ENCODE data around the gene SNTB2.
A peak's percentile ranks its signal among the peaks of the same experiment; 100 is the strongest.

Gene SNTB2

DNA sequence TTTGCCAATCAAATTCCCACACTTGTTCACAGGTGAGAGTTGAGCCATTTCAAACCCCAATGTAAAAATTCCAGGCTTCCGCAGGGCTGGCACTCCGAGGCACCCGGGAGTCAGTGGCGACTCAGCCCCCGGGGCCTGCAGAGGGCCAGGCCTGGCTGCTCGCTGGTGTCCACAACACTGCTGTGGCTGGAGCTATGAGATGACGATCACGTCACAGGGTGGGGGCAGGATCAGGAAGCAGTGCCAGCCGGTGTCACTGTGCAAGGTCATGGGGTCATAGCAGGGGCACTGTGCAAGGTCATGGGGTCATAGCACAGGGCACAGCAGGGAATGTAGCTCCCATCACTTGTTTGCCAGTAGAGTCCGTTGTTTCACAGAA is 131.9 kb downstream of the SNTB2 start:
- no peak for DNase-seq (ENCODE audit: low read depth in 2 of 2)

DNA sequence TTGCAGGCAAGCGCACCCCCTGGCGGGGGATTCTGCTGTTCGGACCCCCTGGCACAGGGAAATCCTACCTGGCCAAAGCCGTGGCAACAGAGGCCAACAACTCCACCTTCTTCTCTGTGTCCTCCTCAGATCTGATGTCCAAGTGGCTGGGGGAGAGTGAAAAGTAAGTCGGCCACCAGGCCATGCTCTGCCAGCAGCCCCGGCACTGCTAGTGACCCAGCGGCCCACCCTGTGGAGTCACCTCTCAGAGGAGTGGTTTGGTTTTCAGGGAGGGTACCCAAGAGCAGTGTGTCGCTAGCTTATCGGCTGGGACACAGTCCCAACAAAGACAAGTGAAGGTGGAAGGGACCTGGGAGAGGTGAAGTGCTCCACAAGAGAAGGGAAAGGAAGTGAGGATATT is 132.4 kb downstream of the SNTB2 start:
- DNase-seq (ENCODE audit: low read depth in 2 of 2) = no peak

DNA sequence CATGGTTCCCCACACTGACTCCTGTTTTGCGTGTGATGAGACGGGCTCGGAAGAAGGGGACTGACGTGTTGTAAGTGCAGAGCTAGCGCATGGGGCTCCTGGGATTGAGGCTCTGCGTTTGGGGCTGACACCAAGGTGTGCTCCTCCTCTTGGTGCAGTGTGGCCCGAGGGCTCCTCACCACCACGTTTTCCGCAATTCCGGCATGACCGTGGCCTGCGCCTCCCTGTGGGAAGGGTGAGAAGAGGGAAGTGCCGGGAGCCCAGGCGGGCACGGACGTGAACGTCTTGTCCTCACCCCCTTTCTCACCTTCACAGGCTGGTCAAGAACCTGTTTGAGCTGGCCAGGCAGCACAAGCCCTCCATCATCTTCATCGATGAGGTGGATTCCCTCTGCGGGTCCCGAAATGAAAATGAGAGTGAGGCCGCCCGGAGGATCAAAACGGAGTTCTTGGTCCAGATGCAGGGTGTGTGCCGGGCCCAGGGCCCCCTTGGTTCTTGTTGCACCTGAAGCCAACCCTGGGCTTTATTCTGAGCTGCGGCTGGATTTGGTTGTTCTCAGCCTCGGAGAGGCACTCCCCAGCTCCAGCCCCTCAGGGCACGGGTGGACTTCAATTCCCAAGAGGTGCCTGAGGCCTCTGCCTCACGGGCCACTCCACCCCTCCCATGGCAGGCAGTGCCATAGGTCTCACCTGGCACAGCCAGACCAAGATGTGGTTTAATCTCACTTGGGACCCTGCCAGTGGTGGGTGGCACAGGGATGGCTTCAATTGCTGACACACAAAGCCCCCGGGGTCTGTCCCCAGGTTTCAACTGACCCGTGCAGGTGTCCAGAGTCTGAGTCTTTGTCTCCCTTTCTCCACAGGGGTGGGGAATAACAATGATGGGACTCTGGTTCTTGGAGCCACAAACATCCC is 133.1 kb downstream of the SNTB2 start:
- no peak for DNase-seq (ENCODE audit: low read depth in 2 of 2)

DNA sequence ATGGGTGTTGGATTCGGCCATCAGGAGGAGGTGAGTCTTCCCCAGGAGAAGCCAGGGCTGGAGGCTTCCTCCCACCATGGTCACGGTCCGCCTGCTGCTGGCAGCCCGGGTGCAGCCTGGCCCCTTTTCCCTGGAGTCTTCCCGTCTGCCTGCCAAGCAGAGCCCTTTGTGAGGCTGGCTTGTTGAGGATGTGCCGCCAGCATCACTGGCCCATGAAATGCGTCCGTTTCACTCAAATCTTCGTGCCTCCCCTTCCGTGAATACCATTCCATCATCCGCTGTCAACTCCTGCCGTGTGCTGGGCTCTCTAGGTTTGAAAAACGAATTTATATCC is 133.7 kb downstream of the SNTB2 start:
- no peak for DNase-seq (ENCODE audit: low read depth in 2 of 2)

DNA sequence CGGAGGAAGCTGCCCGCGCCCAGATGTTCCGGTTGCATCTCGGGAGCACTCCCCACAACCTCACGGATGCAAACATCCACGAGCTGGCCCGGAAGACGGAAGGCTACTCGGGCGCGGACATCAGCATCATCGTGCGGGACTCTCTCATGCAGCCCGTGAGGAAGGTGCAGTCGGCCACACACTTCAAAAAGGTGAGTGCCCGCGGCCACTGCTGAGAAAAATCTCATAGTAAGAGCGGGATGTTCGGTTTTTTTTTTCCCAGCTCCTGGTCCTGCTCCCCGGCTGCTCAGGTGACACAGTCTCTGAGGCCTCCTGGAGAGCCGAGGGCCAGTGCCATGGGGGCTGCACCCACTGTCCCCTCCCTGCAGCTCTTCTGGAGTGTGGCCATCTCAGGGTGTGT is 134.1 kb downstream of the SNTB2 start:
- no peak for DNase-seq (ENCODE audit: low read depth in 2 of 2)

DNA sequence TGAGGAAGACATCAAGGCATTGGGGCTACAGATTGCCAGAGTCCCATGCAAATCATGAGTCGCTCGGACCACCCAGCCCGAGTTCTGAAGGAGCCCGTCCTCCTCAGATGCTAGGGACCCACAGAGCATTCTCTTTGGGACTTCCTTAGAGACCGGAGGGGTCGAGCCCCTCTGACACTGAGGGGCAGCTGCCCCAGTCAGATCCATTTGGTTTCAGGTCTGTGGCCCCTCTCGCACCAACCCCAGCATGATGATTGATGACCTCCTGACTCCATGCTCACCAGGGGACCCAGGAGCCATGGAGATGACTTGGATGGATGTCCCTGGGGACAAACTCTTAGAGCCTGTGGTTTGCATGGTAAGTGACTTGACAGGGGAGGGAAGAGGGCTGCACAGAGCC is 135.4 kb downstream of the SNTB2 start:
- no peak for DNase-seq (ENCODE audit: low read depth in 2 of 2)

DNA sequence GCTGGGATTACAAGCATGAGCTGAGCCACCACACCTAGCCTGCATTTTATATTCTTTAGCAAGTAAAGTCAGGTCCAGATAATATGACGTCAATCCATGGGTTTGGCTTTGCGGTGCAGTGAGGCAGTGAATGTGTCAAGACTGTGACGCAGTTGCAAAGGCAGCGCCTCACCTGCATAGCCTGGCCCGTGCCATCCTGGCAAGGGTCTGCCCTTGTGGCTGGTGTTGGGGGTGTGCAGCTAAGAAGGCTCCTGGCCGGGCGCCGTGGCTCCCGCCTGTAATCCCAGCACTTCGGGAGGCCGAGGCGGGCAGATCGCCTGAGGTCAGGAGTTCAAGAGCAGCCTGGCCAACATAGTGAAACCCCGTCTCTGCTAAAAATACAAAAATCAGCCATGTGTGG is 136.5 kb downstream of the SNTB2 start:
- no peak for DNase-seq (ENCODE audit: low read depth in 2 of 2)

DNA sequence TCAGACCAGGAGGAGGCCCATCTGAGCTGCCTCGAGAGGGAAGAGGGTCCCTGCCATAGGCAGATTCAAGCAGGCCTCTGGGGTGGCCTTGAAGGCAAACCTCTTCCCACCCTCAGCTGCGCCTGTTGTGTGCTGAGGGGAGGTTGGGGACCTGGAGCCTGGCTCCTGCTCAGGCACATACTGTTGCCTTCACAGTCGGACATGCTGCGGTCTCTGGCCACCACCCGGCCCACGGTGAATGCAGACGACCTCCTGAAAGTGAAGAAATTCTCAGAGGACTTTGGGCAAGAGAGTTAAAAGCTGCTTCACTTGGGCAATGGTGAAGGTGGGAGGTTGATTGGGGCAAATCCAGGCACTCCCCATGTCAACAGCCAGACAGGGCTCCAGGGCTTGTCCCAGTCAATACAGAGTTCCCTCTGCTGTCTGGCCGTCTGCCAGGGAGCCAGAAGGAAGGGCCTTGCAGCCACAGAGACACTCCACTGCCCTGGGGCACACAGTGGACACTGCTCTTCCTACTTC is 137.1 kb downstream of the SNTB2 start:
- DNase-seq (ENCODE audit: low read depth in 2 of 2) = no peak

DNA sequence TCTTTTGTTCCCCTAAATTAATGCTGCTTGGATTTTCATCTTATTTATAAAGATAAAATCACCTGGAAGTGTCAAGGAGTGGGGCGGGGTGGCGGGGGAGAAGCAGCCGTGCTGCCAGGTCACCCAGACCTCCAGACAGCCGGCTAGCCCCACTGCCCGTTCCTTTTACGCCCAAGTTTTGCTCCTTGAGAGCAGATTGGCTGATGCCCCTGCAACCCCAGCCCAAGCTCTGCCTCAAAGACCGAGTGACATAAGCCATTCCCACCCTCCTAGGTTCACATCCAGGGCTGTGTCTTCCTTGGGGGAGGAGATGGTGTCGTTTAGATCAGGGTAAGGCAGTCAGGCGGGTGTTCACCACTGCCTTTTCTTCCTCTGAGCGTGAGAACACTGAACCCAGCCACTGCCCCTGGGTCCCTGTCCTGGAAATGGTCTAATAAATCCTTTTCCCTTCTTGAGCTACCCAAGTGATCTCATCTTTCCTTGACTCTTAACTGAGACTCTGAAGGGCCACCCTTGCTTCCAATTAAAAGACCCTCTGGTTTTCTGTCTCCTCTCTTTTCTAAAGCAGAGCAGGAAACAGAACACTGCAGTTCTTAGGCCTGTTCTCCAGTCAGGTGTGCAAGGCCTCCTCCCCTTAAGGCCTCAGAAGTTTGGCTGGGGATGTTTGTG is 137.8 kb downstream of the SNTB2 start:
- DNase-seq (ENCODE audit: low read depth in 2 of 2) = no peak

DNA sequence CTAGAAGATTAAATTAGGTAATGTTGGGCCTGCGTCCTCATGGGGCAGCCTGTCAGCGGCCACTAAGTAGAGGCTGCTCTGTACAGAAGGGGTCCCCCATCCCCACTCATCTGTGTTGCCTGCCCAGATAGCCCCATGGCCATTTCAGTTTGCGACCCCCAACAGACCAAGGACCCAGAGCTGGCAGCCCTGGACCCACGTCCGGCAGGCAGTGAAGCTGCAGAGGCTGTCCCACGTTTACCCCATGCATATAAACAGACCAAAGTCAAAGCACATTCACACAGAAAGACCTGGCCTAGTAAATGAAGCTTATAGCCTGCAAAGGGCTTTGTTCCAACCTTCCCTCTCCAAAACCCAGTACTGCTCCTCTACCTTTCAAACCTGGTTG is 138.8 kb downstream of the SNTB2 start:
- DNase-seq (ENCODE audit: low read depth in 2 of 2) = no peak

DNA sequence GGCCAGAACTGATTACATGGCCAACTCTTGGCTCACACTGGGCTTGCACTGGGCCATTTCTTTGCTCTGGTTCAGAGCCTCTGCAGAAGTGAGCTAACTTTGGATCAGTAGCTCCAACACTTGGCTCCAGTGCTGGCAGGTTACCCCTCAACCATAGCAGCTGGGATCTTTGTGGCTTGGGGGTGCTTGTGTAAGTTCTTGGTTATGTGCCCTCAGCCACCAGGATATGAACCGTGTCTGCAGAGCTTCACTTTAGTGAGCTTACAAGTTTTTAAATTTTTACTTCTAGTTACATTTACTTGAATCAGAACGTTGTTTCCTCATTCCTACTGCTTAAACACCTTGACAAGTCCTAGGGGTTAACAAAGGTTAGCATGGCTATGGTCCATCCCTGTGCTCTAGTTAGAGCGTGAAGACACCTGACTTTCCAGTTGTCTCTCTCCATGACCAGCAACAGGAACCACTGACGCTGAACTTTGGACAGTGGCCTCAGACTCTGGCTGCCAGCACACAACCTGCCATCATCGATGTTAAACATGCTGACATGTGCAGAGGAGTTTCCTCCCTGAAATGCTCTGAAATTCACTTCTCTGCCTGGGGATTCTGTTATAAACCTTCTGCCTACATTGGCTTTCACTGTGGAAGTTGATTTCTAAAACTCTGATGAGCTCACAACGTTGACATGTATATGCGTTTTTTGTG is 139.4 kb downstream of the SNTB2 start:
- DNase-seq (ENCODE audit: low read depth in 2 of 2) = no peak

DNA sequence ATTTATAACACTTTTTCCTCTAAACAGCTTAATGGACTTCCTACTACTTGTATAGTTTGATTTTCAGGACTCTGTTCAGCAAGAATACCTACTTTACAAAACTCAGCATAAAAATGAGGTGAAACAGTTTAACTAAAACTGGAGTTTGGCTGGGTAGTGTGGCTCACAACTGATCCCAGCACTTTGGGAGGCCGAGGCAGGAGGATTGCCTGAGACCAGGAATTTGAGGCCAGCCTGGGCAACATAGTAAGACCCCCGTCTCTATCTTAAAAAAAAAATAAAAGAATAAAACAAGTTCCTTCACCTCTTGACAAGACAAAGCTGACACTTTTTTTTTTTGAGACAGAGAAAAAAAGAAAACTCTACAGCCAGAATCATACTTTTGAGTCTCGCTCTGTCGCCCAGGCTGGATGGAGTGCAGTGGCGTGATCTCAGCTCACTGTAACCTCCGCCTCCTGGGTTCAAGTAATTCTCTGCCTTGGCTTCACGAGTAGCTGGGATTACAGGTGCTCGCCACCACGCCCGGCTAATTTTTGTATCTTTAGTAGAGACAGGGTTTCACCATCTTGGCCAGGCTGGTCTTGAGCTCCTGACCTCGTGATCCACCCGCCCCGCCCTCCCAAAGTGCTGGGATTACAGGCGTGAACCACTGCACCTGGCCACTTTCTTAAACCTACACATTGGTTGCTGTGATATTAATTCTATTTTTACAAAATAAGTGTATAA is 140.8 kb downstream of the SNTB2 start:
- DNase-seq (ENCODE audit: low read depth in 2 of 2) = no peak

DNA sequence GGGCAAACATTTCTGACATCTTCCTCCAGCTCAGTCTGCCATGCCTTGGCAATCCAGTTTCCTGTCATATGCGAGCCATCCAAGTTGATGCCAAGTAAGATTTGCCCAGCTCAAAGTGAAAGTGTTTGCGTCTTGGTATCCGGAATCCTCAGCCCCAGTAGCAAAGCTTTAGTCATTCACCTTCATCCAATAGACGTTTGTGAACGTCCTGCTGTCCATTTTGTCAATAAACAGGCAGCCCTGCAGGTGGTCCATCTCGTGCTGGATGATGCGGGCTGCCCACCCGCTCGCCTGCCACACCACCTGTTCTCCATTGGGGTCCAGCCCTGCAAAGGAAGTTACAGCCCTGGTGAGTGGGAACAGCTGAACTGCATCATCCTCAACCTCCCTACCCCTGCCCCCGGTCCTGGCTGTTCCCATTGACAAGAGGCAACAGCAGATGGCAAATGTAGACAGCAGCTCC is 141.9 kb downstream of the SNTB2 start:
- DNase-seq (ENCODE audit: low read depth in 2 of 2) = no peak

DNA sequence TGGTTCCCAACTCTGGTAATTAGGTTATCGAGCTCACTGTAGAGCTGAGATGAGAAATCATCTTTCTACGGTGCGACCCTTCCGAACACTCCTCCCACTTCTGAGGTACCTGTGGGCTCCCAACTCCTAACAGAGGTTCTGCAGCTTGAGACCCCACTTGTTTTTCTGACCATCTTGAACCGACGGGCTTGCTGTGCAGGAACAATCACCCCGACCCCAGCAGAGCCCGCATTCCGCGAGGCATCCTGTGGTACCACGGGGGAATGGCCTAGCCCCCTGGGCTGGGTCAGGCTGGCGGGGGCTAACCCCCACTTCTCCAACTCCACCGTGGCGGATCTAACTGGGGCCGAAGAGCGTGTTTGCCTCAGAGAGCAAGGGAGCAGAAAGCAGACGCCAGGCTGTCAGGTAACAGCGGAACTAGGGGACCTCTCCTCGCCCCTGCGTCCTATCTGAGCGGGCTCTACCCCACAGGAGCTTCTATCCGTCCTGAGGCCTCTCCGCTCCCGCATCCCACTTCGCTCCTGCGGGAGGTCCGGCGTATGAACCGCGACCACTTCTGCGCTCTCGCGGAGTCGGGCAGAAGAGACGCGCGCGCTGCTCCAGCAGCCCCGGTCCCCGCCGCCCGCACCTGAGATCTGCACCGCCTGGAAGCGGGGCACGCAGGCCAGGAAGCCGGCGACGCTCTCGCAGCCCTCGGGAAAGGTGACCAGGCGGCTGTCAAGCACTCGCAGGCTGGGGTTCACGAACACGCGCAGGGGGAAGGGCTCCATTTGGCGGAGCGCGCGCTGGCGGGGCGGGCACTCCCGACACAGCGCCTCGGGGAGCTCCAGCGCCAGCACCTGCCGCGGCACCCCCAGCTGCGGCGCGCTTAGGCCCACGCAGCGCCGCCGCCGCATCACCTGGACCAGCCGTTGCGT is 142.7 kb downstream of the SNTB2 start:
- DNase-seq (ENCODE audit: low read depth in 2 of 2) = no peak

DNA sequence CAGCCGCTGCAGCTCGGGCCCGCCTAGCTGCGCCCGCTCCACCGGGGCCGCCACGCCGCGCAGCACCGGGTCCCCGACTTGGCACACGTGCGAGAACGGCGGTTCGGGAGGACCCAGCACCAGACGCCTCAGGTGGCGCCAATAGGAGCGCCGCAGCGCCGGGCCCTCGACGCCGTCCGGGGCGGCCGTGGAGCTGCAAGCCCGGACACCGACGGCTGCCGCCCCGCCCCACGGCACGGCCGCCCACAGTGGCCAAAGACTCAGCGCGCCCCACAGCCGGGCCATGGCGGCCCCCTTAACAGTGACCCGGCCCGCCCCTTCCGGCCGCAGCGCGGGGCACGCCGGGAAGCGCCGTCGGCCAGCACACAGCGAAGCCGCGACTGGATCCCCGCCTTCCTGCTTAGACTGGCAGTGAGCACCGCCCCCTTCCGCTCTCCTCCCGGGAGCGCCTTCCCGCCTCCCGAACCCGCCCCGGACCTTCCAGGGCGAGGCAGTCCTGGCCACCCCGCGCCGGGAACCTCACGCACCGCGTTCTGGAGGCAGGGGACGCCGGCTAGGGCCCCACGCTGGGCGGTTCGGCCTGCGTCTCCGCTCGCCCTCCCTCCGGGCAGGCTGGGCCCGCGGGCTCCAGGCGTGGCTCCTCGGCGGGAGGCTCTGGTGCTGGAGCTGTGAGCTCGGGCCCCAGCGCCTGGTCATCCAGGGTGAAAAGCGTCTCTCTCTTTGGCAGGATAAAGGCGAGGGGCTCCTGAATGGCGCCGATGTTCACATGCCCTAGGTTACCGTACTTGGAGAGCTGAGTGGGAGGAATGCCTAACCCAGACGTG is 143.5 kb downstream of the SNTB2 start, which contains the start of gene PDF:
Gene PDF (minus strand): TSS at position 303 of the 824 bp plus-strand sequence. CDS start 18 bp downstream, at position 285.
- peak; percentile 66 to 73 for DNase-seq (ENCODE audit: low read depth in 2 of 2)

DNA sequence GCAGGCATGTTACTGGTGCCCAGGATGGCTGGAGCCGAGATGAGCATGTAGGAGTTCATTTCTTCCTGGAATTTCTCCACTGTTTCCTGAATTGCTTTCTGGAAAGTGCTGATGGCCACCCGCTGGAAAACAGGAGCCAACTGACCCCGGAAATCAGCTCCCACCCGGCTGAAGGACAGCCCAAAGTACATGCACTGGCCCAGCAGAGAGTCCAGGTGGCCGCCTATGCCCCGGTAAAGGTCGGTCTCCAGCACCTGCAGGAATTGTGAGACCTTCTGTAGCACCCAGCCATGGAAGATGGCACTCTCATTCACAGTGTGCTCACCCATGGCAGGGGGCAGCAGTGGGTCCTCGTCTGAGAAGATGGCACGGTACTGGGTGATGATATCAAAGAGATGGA is 147.7 kb downstream of the SNTB2 start:
- no peak for DNase-seq (ENCODE audit: low read depth in 2 of 2)

DNA sequence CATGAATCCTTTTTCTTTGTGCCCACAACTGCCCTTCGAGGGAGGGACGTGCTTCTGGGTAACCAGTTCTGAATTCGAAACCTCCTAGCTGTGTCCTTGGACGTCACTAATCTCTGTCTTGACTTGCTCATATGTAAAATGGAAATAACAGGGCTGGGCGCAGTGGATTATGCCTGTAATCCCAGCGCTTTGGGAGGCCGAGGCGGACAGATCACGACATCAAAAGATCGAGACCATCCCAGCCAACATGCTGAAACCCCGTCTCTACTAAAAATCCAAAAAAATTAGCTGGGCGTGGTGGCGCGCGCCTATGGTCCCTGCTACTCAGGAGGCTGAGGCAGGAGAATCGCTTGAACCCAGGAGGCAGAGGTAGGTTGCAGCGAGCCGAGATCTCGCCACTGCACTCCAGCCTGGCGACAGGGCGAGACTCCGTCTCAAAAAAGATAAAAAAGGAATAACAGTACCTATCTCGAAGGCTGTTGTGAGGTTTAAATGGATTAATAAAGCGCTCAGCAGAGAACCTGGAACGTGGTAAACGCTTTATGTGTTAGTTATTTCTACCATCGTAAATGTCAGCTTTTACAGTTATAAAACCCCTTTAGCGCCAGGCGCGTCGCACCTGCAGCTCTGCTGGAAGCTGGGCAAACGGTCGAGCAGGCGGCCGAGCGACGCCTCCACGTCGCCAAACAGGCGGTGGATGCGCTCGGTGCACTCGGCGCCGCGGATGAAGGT is 151.8 kb downstream of the SNTB2 start:
- no peak for DNase-seq (ENCODE audit: low read depth in 2 of 2)

DNA sequence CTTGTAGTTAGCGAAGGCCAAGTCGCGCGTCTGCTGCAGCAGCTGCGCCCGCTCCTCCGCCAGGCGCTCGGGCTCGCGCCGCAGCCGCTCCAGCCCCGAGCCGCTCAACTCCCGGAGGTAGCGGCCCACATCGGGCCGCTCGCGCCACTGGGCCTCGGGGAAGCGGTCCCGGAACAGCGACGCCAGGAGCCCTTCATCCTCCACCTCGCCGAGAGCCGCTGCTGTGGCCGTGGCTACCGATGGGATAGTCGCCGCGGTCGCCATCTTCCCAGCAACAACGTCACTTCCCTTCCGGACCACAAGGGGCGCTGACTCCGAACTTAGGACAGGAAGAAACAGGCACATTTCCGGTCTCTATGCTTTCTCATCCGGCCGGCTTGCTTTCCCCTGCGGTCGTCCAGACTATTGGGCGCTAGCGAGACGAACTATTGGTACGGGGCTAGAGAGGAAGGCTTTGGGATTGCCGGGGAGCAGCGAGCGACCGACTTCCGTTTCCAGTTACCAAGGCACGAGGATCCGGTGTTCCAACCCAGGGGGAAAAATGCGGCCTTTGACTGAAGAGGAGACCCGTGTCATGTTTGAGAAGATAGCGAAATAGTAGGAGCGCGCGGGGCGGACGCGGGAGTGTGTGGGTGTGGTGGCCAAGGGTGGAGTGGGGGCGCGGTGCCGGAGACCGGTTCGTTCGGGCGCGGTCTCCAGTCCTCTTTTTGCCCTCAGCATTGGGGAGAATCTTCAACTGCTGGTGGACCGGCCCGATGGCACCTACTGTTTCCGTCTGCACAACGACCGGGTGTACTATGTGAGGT is 152.5 kb downstream of the SNTB2 start, which contains the start of the genes COG8 and NIP7:
Gene COG8 (minus strand): TSS at position 276 of the 806 bp plus-strand sequence. CDS start 12 bp downstream, at position 264.
Gene NIP7 (plus strand): TSS at position 484 of the 806 bp plus-strand sequence. CDS start 58 bp downstream, at position 542.
- DNase-seq (ENCODE audit: low read depth in 2 of 2) = peak; percentile 84 to 86

All from activated CD8-positive, alpha-beta memory T cell treated with anti-CD3 and anti-CD28 coated beads for 4 hours (primary cell).